GM21529 (cell line): ENCODE data around the gene CEP120.
A peak's percentile ranks its signal among the peaks of the same experiment; 100 is the strongest.
"Not testable (repeated sequence)": the region's sequence is repeated elsewhere in the genome, so short reads cannot be mapped to it uniquely, and the experiment has no call there.

Source experiments
- ATAC-seq: cut with Tn5 transposase; IDR thresholded peaks from one replicate; pipeline ENCODE4 v1.9.1; 2021; ENCODE audit not compliant: unreplicated experiment

CEP120 gene

GRCh38 chr5:123439709-123440108 lies 16.5 kb upstream of the CEP120 start:
- ATAC-seq = no peak

DNA sequence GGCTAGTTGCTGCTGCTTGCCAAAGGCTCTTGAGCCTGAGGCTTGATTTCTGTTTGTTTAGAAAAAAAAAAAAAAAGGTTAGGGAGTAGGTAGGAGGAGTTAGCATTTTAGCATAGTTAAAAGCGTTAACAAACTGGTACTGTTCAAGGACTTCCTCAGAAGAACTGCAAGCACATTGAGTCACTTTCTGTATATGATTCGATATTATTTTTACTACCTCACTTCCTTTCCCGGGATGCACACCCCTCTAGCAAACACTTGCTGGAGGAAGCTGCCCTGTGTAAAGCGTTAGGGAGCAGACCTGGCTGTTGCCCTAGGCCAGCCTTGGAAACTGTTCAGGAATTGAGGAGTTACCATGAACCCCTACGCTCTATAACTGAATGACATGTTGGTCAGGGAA lies 15.7 kb upstream of the CEP120 start:
- ATAC-seq = no peak

GRCh38 chr5:123438244-123438643 lies 15.0 kb upstream of the CEP120 start:
- peak; percentile 83 for ATAC-seq

DNA sequence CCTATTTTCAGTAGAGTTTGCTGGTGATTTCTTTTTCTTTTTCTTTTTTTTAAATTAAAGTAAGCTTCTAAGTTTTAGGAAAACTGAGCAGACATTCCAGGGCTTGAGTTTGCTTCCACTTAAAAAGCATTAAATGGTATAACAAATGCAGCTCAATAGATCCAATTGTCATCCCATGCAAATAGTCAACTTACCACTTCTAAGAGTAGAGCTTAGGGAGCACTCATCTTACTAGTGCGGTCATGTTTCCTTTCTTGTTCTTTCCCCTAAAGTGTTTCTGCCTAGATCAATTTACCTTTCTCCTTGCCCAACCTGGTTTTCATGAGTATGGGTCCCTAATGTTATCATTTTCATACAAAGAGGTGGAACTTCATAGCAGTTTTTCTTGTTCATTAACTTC lies 13.0 kb upstream of the CEP120 start:
- ATAC-seq = no peak

DNA sequence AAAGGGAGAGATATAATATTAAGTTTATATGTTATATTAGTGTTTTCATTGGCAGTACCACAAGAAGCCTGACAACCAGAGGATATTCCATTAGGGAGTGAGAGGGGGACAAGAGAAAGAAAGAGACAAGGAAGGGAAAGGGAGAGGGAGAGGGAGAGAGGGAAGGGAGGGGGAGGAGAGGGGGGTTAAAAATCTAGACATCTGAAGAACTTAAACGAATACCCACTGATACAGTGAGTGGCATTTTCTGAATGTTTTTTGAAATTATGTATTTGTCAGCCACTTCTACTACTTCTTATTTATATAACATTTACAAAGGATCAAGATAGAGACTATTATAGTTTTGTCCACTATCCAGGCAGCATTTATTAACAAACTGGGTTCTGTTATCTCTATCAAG lies 11.6 kb upstream of the CEP120 start:
- no peak for ATAC-seq

DNA sequence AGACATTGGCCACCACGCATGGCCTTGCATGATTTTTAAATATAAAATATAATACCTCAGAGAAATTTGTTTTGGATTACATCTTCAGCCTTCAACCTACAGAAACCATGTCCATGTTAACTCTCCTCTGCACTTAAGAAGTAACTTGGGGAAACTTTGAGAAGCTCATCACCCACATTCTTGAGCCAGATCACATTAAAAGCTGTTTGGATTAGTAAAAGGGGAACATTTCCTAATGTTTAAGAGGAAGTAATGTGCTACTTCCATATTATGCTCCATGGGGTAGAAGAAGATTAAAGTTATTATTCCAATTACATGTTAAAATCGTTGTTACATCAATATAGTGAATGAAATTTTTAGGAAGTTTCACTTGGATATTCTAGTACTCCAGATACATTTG lies 10.4 kb upstream of the CEP120 start:
- ATAC-seq = no peak

- not testable (repeated sequence) for ATAC-seq
Observed at GRCh38 chr5:123430441-123430840, 7.2 kb upstream of the CEP120 start.

- ATAC-seq = no peak
Observed at GRCh38 chr5:123429993-123430392, 6.8 kb upstream of the CEP120 start.

DNA sequence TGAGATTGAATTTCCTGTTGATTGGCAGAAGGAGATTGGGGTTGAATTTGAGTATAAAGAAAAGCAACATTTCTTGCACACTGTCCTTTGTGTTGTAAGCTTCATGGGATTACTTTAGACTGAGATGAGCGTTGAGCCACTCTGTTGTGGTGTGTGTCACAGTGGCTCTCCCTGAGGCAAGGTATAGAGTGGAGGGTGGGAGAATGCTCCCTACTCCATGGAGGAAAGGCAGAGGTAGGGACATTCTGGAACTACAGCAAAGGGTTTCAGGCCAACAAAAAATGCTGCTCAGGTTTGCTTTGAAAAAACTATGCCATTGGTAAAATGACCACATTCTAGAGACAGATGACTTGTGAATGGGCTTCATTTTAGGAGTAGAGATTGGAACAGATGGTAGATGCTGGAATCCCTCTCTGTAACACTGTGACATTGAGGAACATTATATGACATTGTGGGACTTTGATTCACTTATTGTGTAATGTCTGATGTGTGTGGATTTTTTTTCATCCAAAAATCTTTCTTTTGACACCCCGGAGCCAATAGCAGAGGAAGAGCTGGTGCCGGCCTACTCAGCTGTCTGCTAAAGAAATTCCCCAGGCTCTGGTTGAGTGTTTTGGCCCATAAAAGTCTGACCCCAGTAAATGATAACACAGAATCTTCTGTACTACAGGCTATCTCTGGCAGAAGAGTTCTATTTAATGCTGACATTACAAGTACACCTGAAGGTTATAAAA lies 6.2 kb upstream of the CEP120 start:
- ATAC-seq = no peak

DNA sequence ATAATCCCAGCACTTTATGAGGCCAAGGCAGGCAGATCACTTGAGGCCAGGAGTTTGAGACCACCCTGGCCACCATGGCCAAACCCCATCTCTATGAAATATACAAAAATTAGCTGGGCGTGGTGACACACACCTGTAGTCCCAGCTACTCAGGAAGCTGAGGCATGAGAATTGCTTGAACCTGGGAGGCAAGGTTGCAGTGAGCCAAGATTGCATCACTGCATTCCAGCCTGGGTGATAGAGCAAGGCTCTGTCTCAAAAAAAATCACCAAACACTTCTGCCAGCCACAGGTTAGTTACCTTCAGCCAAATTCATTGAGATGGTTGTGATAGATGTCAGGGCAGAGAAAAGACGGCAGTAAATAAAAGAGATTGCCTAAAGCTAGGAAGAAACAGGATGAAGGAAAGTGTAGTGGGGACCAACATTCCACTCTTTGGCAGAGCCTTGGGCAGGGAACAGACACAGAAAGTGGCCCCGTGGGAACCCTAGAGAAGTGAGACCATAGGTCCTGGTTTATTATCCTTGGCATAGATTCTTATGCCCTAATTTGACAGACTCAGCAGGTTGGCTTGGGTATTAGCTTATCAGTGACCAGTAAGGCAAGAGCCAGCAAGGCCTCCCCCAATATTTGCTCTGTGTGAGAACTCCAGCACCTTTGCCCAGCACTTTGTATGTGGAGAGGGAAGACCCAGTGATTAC lies 5.5 kb upstream of the CEP120 start:
- ATAC-seq = no peak

- ATAC-seq = no peak
Observed at GRCh38 chr5:123427281-123427680, 4.1 kb upstream of the CEP120 start.

GRCh38 chr5:123425431-123425830 lies 2.2 kb upstream of the CEP120 start:
- ATAC-seq = no peak

DNA sequence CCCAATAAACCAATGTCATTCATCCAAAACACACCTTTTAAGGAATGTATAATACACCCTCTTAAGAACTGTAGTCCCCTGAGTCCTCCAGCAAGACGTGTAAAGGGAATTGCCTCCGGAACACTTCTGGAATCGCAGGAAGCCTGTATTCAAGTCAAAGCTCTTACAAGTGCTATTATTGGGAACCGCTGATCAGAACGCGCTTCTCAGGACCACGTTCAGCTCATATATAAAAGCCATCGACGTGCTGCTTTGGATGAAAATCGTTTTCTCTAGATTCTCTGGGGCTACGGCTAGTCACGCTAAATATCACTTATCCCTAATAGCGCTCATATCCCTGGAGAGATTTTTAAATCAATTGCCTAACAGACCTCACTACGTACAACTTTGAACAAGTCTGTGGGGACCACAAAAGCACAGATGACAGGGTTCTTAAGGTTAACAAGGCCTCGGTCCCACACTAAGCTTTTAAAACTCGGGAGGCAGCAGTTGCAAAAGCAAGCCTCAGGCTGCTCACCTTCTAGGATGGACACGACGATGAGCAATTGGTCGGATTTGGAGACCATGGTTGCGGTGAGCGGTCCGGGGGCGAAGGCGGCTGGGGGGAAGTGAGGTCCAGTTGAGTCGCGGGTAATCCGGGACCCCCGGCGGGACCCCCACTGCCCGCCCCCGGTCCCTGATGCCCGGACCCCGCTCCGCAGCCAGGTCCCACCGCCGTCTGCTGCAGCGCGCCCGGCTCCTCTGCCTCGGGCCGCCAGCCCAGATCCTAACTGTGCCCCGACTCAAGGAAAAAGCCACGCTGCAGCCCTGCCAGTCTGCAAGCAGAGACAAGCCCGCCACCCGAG lies 548 bp downstream of the CEP120 start:
- peak; percentile 18 for ATAC-seq

DNA sequence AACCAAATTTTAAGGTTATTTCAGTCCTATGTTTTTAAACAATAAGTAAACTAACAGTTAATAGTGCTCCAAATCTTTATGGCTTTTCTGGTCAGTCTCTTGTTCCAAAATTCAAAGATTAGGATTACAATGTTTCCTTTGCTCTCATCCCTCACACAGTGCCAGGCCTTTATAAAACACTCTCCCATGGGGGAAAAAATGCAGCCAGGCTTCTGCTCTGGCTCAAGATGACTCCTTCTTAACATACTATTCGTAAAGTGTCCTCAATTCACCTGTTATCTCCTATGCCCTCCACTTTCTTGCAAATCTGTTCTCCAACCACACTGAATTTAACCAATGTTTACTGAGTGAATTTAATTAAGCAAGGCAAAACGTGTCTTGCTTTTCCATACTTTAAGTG lies 1.4 kb downstream of the CEP120 start:
- no peak for ATAC-seq

DNA sequence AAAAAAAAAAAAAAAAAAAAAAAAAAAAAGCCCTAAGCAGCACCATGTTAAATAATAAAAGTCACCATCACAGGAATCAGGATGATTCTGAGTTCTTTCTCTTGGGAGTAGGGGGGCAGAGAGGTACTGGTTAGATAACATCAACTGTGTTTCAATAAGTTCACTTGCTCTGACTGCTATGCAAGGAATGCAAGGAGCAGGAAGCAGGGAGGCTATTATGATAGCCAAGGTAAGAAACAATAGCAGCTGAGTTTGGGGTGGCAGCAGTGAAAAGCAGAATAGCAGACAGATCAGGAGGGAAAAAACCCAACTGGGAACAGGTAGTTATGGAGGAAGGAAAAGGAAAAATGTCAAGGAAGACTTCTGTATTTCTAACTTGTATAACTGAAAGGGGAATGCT lies 8.2 kb downstream of the CEP120 start:
- no peak for ATAC-seq

DNA sequence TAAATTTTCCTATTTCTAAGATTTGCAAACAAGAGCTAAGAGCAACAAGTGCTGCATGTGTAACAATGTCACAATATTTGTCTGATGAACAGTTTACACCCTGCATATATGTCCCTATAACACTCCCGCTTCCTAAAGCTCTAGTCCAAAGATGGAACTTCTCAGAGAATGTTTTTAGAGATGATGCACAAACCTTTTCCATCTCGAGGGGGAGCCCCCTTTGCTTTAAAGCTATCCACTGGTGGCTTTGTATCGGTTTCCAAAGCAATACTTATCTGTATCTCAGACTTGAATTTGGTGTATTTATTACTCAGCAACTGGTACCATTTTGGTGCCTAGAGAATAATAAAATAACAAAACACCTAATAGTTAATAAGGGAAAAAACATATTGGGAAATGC lies 11.0 kb downstream of the CEP120 start:
- no peak for ATAC-seq

DNA sequence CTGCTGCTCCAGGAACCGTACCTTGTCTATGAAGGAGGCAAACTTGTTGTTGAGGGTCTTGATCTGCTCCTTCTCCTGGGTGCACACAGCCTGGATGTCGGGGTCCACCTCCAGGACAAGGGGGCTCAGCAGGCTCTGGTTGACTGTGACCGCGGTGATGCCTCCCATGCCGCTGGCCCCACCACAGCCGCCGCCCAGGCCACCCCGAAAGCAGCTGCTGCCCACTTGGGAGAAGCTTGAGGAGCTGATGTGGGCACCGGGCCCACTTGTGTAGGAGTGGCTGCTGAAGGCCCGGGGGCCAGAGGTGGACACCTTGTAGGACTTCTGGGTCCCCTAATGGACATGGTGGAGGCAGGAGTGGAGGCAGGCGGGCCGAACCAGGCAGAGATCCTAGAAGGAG lies 21.2 kb downstream of the CEP120 start:
- not testable (repeated sequence) for ATAC-seq

DNA sequence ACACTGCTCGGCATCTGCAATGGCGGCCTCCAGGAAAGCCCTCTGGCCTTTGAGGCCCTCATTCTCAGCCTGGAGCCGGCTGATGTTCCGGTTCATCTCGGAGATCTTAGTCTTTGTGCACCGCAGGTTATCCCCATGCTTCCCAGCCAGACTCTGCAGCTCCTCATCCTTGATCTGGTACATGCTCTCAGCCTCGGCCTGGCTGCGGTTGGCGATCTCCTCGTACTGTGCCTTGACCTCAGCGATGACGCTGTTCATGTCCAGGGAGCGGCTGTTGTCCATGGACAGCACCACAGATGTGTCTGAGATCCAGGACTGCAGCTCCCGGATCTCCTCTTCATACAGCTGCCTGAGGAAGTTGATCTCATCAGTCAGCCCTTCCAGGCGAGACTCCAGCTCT lies 21.9 kb downstream of the CEP120 start:
- ATAC-seq = no peak

DNA sequence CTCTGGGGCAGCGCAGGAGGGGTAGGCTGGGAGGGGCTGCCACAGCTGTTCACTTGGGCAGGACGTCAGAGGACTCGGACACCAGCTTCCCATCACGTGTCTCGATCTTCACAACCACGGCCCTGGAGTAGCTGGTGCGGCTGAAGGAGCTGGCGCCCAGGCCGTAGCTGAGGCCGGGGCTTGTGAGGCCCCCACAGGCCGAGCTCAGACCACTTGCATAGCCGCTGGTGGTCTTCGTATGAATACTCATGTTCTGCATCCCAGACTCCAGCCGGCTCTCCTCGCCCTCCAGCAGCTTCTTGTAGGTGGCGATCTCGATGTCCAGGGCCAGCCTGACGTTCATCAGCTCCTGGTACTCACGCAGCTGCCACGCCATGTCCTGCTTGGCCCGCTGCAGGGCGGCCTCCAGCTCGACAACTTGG lies 22.3 kb downstream of the CEP120 start:
- not testable (repeated sequence) for ATAC-seq

- no peak for ATAC-seq
Observed at GRCh38 chr5:123398058-123398733, 25.0 kb downstream of the CEP120 start.

DNA sequence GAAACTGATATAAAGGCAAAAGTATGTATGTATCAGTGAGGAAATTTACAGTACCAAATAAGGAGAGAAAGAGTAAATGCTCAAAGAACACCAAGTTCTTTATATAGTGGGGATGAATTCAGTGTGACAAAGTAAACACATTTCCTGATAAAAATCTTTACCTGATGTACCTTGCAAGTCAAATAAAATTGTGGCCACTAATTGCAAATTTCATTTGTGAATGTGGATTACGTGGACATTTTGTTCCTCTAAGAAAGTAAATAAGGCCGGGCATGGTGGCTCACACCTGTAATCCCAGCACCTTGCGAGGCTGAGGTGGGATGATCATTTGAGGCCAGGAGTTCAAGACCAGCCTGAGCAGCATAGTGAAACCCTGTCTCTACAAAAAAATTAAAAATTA lies 25.7 kb downstream of the CEP120 start:
- no peak for ATAC-seq
